HuH-7.5 (cell line): ENCODE results near the gene FOXP3.
A peak's percentile ranks its signal among the peaks of the same experiment; 100 is the strongest.

ENCODE experiments used
- DNase-seq: peaks from one replicate; pipeline ENCODE4 v3.0.0; 2011; ENCODE audit warnings: low spot score

FOXP3 gene

DNA sequence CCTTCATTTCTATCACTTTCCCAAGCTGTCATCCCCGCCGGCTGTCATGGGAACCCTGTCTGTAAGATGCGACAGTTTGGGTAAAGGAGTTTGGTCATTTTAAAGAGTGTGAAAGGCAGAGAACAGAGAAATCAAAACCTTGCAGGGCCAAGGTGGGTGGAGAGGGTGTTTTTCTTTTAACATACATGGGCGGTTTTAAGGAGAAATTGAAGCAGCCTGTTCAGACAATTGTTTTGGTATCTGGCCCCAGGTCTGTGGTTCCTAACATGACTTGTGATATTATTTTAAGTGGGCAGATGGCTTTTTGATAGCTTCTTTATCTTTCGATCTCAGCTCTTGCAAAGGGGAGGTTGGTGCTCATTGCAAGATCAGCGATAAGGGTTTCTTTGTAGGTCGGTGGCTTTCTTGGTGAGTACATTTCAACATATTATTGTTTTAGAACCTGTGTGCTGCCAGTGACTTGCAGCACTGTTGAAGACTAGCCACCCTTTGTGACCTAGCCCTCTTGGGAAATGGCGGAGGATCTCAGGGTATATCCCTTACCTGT, 8.7 kb upstream of the FOXP3 start:
- DNase-seq: no peak

DNA sequence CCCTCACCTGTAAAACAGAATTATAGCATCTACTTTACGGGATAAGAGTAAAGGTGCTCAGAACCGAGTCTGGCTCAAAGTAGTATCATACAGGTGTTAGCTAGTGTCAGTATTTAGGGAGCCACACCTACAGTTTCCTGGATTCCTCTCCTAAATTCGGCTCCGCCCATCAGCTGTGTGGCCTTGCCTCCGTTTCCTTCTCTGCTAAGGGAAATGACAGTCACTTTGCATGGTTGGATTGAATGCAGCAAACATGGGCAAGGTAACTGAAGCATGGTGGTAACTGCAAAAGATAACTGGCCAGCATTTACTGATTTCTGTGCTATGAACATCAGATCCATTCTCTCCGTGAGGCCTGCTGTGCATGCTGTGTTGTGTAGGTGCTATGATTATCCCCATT, 7.9 kb upstream of the FOXP3 start:
- DNase-seq: no peak

DNA sequence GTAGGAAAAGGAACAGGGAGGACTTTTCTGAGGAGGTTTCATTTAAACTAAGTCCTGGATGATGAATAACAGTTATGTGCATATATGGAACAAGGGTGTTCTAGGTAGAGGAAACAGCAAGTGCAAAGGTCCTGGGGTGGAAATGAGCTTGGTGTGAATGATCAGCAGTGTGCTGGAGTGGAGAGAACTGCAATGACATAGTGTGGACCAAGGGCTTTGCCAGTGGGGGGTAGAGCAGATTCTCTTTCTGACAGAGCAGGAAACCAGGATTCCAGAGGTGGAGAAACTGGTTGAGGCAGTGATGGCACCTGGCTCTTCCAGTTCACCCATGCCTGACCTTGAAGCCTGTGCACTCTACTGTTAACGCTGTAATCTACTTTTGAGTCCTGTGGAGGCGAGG, 6.8 kb upstream of the FOXP3 start:
- no peak for DNase-seq

DNA sequence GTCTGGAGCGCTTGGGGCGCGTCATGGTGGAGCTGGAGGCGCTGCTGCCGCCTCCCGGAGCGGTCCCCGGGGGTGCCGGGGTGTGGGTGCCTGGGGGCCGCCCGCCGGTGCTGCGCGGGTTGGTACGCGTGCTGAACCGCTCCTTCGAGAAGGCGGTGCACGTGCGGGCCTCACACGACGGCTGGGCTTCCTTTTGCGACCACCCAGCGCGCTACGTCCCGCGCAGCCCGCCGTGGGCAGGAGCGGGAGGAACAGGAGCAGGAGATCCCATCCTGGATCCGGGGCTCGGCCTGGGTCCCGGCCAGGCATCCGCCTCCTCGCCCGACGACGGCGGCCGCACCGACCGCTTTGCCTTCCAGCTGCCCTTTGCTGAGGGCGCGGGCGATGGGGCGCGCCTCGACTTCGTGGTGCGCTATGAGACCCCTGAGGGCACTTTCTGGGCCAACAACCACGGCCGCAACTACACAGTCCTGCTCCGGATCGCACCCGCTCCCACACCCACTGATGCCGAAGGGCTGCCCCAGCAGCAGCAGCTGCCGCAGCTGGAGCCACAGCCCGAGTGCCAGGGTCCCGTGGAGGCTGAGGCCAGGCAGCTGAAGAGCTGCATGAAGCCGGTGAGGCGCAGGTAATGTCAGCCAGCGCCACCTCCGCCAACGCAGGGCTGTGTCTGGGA, 5.9 kb upstream of the FOXP3 start:
- no peak for DNase-seq

DNA sequence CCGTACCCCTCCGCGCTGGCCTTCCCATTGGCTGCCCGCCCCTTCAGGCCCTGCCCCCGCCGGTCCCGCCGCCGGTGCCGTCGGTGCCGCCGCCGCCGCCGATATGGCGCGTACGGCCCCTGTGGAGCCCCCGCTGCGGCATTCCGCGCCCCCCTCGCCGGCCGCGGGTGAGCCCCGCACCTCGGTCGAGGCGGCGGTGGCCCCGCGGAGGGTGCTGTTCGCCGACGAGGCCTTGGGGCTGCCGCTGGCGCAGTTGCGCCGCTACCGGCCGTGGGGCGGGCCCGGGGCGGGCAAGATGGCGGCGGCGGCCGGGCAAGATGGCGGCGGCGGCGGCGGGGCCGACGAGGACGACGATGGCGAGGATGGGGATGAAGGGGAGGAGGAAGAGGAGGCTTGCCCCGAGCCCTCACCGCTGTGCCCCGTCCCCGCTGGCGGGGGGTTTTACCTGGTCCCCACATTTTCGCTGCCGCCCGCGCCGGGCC, 5.3 kb upstream of the FOXP3 start, which contains the start of gene PPP1R3F:
TSS of gene PPP1R3F (plus strand) at position 27 of the 482 bp plus-strand sequence. CDS start at position 104, 77 bp downstream.
- DNase-seq: no peak

DNA sequence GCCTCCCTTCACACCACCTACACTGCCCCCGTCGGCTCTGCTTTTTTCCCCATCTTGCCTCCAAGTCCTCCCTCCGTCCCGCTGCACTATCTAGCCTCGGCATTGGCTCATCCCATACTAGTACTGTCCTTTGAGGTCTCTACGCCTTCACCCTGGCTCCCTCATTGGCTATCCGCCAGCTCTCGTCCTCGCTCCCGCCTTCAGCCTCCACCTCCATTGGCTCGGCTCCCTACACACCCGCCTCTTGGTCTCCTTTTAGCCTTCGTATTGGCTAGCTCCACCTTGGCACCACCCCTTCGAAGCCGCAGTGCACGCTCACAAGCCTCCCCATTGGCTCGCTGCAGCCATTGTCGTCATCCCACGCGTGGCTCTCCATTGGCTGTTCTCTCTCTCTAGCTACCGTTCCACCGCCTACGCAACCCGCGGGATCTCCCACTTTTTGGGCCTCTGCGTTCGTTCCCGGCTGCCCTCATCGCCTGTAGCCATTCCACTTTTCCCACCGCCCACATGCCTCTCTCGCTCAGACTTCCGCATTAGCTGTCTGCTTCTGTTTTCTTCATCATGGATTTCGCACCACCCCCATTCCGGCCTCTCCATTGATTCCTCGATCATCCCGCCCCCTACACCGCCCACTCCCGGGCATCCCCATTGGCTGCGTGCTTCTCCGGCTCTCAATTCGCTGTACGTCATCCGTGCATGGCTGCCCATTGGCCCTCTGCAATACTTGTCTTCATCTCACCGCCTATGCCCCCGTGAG, 4.7 kb upstream of the FOXP3 start:
- peak; percentile 87 for DNase-seq

DNA sequence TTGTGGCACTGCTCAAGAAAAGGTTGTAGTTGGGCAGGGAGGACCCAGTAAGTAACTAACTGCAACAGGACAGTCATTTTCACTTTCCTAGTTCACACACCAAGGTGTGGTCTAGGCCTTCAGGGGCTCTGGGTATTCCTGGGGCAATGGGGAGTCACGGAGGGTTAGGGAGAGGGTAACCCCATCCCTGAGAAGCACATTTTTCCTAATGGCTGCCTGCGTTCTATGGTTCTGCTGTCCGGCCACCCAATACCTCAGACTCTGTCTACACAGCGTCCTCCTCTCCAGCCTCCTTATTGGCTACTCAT, 4.1 kb upstream of the FOXP3 start:
- no peak for DNase-seq

DNA sequence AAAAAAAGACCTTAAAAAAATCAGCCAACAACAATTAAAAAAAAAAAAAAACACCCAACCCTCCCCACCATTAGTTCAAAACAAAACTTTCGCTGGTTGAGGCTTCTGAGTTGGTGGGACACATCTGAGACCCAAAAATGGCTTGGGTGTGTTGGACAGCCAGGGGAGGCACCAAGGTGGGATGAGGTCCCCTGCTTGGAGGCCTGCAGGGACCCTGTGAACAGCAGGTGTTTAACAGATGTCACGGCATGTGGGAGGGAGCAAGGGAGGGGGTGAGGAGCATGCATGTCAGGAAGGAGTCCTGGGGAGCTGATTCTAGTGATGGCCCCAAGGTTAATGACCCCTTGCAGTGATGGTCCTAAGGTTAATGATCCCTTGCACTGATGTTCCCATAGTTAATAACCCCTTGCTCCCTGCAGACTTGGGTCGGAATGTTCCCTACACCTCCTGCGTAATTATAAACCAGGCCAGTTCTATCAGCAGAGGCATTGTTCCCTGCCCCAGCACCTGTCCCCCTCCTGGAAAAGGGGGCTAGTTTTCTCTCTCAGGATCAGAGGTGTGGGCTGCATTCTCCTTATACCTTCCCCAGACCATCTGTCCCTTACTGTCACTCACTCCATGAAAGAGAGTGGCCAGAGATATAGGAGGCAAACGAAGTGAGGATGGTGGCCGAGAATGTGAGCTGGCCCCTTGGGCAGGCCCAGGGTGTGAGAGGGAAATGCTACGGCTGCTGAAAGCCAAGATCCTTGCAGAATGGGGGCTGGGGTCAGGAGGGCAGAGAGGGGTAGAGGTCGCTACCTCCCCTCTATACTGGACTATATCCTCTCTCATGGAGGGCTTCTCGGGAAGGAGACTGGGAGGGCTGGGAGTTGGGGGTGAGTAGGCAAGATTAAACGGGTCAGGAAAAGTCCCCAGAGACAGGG, 2.3 kb upstream of the FOXP3 start:
- no peak for DNase-seq

DNA sequence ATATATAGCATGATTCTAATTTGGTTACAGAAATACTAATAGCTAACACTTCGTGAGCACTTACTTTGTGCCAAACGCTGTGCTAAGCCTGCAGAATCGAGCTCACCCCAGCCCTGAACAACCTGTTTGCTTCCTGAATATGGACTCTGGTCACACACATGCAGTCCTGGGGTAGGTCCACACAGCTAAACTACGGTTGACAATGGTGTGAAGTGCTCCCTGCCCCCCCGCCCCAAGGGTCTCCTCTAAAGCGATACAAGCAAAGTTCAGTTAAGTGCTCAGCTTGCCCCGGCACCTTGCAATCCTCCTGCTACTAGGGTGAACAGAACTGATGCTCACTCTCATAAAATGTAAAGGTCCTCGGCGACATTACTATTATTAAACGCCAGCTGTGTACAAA, 879 bp downstream of the FOXP3 start:
- no peak for DNase-seq

DNA sequence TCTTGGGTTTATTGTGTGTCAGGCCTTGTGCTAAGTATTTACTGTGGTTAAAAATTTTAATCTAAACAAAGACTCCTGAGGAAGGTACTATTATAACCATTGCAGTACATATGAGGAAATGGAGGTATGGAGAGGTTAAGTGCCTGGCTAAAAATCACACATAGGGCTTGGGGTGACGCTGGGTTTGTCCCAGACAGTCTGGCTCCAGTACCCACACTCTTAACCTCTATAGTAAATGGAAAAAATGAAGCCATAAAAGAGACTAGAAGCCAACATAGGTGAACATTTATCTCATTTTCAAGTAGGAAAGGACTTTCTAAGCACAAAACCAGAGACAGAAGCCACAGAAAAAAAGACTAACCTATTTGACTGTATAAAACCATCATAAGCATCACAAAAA, 1.9 kb downstream of the FOXP3 start:
- DNase-seq: no peak

DNA sequence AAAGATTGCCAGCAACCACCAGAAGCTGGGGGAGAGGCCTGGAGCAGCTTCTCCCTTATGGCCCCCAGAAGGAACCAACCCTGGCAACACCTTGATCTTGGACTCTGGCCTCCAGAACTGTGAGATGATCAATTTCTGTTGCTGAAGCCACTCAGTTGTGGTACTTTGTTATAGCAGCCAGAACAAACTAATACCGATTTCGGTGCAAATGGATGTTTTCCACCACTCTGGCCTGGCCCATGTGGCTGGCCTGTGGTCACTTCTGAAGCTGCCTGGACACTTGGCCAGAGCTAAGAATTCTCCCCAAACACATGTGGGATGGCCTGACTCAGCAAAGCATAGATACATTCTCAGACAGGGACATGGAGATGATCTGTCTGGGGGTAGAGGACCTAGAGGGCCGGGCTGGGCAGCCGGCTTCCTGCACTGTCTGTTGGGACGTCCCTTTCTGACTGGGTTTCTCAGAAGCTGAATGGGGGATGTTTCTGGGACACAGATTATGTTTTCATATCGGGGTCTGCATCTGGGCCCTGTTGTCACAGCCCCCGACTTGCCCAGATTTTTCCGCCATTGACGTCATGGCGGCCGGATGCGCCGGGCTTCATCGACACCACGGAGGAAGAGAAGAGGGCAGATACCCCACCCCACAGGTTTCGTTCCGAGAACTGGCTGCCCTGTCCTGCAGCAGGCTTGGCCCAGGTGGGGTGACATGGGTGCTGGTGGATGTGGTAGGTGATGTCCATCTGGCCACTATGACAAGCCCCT, 4.1 kb downstream of the FOXP3 start:
- DNase-seq: no peak

DNA sequence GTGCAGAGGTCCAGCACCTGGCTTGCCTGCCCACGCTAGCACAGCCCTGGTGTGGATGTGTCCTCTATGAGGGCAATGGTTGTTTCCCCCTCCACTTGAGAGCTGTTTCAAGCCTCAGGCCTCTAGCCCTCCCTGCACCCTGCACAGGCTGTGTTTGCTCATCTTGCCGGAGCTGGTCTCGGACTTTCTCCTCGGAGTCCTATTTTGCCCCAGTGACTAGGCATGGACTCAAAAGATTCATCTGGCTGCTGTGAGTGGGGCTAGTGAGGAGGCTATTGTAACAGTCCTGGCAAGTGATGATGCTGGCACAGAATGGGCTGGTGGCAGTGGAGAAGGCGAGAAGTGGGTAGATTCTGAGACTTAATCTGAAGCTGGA, 5.8 kb downstream of the FOXP3 start:
- no peak for DNase-seq

DNA sequence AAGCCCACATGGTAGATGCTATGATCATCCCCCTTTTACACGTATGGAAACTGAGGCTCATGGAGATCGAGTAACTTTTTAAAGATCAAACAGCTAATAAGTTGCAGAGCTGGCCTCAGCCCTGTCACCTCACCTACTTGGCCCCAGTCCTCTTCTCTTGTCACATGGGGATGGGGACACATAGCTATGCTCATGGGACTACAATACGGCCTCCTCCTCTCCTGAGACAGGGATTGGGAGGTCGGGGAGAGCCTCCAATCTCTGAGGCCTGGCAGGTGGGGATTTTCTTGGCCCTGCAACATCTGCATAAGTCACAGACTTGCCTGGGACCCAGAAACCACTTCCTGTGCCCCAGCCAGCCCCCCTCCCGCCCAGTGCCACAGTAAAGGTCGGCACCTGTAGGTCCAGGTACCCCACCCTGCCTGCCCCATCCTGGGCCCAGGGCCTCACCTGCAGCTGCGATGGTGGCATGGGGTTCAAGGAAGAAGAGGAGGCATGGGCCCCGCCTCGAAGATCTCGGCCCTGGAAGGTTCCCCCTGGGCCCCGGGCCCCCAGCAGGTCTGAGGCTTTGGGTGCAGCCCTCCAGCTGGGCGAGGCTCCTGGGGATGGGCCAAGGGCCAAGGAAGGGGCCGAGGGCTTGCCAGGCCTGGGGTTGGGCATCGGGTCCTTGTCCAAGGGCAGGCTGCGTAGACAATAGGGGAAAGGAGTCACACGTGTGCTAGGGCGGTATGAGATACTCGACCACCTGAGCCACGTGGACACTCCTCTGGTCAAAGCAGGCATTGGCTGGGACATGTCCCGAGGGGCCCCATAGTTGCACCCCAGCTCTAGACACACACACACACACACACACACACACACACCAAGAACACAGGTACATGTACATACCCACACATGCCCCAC, 6.4 kb downstream of the FOXP3 start:
- no peak for DNase-seq

DNA sequence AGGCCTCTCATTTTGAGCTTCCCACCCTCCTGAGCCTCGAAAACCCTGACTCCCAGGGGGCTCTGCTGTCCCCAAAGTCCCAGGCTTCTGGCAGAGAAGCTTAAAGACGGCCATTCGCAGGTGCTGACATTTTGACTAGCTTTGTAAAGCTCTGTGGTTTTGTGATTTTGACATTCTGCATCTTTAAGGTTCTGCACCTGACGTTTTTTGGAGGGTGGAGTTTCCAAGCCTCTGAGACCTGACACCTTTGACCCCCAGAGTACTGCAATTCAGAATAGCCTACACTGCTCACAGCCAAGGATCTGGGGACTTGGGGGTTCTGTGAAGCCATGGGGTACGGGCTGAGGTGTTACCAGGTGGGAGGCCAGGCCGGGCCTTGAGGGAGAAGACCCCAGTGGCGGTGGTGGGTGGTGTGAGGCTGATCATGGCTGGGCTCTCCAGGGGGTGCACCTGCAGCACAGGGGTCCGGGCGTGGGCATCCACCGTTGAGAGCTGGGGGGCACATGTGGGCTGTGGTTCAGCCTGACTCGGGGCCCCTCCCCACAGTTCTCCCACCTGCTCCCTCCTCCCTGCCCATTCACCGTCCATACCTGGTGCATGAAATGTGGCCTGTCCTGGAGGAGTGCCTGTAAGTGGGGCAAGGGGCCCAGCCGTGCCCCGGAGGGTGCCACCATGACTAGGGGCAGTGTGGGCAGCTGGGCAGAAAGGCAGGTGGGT, 7.3 kb downstream of the FOXP3 start:
- no peak for DNase-seq

DNA sequence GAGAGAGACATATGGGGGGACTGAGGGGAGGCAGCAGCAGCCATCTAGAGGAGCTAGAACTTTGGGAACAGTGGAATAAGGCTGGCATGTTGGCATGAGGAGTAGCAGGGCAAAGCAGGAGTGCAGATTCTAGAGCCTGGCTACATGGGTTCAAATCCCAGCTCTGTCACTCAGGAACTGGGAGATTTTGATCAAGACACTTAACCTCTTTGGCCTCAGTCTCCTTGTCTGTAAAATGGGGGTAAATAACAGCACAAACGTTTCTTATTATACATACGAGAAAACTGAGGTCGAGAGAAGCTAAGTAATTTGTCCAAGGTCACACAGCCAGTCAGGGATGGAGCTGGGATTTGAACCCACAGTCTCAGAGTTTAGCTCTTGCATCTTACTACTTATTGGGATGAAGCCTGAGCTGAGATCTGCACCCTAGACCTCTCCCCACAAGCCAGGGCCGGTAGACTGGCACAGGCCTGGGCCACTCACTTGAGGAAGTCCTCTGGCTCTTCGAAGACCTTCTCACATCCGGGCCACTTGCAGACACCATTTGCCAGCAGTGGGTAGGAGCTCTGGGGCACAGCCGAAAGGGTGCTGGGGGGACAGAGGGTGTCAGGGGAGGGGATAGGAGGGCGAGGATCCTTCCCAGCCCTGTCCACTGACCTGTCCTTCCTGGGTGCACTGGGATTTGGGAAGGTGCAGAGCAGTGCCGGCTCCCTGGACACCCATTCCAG, 8.1 kb downstream of the FOXP3 start:
- no peak for DNase-seq

DNA sequence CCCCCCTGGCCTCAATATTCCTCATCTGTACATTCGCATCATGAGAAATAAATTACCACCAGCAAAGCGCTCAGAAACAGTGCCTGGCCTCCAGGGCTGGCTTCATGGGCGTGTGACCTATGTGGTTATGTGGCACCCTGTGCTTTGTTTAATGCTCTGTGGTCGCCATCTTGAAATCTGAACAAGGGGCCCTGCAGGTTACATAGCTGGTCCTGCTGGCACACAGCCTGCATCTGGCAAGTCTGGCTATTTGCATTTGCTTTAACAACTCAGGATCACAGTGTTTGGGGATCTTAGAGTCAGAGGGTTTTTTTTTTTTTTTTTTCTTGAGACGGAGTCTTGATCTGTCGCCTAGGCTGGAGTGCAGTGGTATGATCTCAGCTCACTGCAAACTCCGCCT, 9.9 kb downstream of the FOXP3 start:
- no peak for DNase-seq

DNA sequence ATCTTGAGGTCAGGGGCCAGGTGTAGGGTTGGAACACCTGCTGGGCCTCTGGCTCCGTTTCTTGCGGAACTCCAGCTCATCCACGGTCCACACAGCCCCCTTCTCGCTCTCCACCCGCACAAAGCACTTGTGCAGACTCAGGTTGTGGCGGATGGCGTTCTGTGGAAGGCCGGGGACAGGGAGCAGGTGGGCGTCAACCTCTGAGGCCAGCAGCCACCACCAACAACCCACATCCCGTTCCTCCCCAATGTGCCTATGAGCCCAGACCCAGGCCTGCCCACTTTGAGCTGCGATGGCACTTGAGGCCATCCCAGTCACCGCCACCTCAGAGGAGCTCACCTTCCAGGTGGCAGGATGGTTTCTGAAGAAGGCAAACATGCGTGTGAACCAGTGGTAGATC, 13.2 kb downstream of the FOXP3 start:
- DNase-seq: no peak

DNA sequence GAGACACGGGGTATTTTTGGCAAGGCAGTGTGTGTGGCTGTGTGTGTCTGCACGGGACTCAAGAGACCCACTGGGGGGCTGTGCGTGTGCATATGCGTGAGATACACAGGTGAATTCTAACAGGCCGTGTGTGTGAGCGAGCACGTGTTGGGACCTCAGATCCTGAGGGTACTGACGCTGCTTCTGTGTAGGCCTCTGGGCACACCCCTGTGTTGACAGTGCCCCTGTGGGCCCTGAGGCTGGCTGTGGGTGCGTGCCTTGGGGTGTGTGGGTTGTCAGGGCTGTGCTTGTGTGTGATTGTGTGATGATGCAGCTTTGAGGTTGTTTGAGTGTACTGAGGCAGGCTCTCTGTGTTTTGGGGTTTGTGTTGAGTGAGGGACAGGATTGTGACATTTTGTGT, 13.9 kb downstream of the FOXP3 start:
- no peak for DNase-seq

DNA sequence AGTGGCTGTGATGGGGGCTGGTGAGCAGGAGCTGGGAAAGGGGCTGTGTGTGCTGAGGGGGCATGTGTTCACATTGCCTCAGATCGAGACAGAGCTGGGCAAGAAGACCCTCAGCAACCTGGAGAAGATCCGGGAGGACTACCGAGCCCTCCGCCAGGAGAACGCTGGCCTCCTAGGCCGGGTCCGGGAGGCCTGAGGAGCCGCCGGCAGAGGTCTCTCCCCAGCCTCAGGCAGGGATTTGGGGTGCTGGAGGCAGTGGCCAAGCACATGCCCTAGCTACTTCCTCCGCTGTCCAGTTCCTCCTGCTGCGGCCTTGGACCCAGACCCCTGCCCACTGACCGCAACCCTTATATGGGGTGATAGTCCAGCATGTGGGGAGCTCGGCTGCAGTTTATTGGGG, 14.4 kb downstream of the FOXP3 start:
- DNase-seq: no peak
